ENCODE measurements around the gene NUDT22.

Gene NUDT22

DNA sequence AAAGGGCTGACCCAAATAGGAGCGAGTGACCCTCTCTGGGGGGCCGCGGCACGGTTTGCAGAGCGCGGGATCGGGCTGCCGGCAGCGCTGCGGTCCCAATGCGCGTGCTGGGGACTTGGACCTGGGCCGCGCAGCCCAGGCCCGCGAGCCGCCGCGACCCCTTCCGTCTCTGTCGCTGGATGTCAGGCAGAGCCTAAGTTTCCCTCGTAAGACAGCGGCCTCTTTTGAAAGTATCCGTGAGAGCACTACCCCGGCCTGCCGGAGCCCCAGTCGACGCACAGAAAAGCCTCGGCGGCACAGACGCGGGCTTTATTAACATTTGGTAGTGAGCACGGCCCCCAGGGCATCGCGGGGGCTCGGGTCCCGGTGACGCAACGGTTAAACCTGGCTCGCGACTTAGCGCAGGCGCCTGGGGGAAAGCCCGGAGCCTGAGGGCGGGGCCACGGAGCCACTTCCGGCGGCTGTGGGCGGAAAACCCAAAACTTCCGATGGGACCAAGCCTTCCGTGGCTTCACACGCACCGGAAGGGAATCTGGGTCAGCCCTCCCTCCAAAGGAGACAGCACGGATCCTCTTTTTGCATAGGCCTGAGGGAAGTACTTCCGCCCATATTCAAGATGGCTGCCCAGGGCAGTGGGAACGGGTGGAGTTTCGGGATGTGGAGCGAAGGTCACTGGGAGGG is 43.6 kb downstream of the NUDT22 start:
- peak; percentile 96 for DNase-seq (ENCODE audit: low read depth)

DNA sequence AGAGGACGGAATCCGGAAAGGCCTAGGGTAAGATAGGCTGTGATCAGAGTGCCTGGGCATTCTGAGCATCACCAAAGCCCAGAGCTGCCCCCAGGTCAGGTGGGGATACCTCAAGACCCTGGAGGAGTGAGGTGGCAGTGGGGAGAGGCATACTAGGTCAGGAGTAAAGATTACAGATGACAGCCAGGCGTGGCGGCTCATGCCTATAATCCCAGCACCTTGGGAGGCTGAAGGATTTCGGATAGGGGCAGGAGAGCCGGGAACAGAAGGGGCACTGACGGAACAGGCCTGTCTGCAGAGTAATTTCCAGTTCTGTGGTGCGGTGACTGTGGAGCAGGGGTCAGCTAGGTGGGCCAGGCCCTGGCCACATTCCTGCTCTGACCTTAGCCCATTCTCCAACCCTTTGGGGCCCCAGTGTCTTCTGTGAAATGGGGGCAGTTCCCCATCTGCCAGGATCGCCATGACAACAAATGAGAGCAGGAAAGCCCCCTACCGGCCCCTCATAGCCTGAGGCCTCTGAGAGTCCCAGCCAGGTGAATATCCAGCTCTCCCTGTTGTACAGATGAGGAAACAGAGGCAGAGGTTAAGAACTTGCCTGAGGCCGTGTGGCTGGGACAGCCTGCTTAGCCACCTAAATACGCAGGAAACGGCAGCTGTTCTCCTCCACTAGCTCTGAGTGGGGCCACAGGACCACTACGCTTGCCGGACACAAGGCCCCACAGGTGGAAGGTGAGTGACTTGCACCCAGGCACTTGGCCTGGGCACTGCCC is 49.1 kb downstream of the NUDT22 start:
- DNase-seq (ENCODE audit: low read depth) = no peak

DNA sequence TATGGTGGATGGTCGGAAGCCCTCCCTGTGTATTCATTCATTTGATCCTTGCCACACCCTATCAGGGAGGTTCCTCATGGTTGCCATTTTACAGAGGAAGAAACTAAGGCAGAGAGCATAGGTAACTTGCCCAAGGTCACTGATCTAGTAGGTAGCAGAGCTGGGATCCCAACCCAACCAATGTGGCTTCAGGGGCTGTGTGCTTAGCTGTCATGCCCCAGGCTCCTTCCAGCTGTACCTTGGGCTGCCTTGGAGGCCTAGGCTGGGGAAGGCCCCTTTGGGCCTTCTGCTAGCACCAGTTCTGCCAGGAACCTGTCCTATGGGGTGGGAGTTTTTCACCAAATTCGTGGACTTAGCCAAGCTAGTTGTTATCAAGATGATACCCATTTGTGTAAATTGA is 49.8 kb downstream of the NUDT22 start:
- no peak for DNase-seq (ENCODE audit: low read depth)

DNA sequence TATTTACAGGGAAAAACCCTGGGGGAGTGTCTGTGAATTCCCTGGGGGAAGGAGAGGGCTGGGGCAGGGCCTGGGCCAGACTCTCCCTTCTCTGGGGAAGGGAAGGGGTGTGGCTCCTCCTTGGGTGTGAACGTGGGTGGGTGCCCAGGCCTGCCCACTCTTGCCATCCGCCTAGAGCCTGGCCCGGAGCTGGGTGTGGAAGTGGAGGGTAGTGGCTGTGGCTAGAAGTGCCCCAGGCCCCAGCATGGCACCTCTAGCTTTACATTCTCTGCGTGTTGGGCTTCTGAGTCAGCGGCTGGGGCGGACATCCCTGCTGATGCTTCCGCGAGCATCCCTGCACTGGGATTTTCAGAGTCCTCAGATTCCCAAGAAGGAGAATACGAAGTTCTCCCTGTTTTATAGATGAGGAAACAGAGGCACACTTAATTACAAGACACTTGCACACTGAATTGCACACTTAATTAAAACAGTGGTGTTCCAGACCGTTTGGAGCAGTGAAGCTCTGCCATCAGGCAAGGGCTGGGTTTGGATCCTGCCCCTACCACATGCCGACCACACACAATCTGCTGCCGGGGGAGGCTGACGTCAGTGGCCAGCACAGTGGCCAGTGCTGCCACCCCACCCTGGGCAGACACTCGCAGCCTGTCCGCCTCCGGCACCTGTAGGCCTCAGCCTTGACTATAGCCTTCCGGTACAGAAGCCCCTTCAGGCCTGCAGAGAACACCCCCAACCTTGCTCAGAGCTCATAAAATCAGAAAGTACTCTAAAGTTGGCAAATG is 50.8 kb downstream of the NUDT22 start:
- DNase-seq (ENCODE audit: low read depth) = no peak

DNA sequence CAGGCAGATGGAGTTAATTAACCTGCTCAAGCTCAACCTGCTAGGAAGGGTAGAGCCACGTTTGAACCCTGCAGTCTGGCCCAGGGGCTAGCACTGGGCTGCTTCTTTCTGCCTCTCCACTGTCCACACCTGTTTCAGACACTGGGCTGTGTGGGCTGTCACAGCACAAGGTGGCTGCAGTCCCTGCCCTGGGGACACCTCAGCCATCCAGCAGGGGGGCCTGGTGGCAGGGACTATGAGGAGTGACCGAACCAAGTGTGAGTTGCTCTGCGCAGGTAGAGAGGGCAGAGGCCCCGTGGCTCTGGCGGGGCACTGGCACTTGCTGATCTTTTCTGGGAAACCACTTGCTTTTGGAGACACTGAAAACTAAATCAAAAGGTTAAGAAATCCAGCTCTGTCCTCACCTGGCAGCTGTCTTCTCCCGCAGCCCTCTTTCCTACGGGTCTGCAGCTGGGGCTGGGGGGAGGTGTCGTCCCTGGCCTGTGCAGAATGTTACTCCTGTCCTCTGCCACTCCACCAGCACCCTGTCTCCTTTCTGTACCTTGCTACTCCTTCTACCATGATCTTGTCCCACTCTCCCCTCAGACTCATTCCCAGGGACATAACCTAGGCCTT is 52.6 kb downstream of the NUDT22 start:
- DNase-seq (ENCODE audit: low read depth) = no peak
